ENCODE measurements around the gene SMC4.

SMC4 gene

DNA sequence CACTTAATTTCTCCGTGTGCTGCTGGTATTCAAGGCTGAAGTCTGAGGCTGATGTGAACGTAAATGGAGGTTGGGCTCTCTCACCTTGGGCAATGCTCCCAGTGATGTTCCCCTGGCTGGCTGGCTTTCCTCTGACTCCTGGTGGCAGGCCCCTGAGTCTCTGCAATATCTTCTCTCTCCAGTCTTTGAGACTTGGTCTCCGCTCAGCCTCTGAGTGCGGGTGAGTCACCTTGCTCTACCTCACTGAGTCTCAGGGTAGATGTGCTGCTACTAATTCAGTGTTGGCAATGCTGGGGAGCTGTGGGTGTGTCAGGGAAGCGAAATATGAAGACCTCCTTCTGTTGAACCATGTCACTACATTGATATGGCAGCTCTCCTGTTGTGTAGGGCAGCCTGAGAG is 81.5 kb downstream of the SMC4 start:
- DNase-seq = no peak

DNA sequence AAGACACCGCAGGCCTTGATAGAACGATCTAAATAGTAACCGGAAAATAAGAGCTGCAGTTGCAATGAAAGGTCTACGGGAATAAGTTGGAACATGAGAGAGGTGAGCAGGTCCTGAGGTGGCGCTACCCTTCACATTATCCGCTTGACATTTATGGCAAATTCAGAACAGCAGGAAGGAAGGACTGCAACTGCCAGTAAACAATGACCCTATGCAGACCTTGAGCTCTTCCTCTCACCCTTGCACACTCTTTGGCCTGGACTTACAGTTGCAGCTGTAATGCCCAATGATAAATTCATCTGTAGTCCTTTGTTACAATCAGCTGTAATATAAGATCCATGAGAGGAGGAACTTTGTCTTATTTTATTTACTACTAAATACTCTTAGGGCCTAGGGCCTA is 82.4 kb downstream of the SMC4 start:
- DNase-seq = no peak

DNA sequence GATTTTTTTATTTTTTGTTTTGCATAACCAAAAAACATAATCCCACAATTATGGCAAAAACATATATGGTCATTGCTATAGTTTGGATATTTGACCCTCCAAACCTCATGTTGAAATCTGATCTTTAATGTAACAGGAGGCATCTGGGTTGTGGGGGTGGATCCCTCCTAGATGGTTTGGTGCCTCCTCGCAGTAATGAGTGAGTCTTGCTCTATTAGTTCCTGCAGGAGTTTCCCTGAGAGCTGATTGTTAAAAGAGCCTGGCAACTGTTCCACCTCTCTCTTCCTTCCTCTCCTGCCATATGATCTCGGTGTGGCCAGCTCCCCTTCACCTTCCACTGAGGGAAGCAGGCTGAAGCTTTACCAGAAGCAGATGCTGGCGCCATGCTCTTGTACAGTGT is 83.3 kb downstream of the SMC4 start:
- DNase-seq = no peak

Measured in DMS153 (cell line).